Cerebellar cortex (tissue), 1 donor: ENCODE measurements around the gene MMP1.
"Not testable (repeated sequence)": the region's sequence is repeated elsewhere in the genome, so short reads cannot be mapped to it uniquely, and the experiment has no call there.

Experiments
- DNase-seq: peaks from one replicate; pipeline ENCODE4 v3.0.0-alpha.2; 2015; ENCODE audit warnings: low spot score

The MMP1 gene

DNA sequence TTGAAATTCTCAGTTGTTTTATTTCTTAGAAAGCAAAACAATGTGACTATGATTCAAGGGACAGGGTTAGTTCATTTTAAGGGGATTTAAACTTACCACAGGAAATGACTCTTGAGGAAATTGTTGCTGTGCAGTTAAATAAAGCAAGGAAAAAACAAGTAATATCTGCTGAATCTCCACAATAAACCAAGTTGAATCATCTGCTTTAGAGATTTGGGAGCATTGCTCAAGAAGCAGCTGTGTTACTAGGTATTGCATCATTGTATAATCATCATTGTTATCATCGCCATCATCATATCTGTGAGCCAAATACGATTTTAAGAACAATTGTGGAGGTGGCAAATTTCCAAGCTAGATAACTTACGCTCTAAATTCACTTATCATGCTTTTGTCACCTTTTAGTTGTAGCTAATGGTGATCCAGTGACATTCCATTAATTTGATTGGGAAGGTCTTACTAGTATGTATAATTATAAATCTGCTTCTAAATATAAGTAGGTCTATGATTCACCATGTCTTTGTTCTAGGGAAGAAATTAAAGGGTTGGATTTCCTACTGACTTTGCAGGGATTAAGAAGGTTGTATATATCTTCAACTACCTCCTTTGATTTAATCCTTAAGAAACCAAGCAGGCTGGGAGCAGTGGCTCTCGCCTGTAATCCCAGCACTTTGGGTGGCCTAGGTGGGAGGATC is 37.5 kb downstream of the MMP1 start:
- peak; percentile 3 for DNase-seq

DNA sequence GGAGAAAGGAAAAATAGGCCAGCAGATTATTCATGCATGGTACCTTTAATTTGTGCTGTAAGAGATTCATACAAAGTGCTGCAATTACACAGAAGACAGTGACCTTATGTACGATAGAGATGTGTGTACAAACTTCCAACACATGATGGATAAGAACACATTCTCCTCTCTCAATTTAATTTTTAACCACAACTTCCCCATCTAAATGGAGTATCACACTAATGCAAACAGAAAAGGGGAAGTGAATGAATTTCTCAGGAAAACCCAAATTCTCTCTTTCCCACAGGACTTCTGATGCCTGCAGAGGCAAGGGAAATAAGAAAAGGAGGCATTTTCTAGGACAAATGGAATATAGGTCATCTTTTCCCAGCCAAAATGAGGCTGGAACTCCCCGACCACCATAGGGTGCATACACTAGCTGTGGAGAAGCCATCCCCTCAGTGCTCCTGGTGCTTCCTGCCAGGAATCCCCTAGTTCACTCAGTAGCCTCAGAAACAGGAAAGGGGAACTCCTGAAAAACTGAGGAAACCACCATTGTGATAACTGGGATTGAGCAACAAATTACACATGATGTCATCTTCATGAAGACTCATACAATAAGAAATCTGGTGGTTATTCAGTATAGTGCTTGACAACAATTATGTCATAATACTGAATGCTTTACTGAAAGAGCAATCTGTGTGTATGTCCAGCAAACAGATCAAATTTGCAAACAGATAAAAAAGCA is 40.0 kb downstream of the MMP1 start:
- no peak for DNase-seq

DNA sequence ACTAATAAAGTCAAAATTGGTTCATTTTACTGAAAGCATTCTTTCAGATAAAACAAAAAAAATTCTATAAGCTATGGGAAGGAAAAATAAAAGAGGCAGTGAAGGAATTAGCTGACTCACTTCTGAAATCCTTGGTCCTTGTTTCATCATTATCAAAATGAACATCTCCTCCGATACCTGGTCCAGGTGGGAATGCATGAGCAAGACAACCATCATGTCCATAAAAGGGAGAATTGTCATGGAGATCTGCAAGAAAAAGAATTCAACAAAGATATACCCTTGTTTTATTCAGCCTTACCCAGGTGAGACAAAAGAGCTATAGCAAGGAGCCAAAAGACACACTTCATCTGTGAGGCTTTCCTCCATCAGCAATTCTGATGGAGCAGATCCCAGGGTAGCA is 44.7 kb downstream of the MMP1 start:
- no peak for DNase-seq

DNA sequence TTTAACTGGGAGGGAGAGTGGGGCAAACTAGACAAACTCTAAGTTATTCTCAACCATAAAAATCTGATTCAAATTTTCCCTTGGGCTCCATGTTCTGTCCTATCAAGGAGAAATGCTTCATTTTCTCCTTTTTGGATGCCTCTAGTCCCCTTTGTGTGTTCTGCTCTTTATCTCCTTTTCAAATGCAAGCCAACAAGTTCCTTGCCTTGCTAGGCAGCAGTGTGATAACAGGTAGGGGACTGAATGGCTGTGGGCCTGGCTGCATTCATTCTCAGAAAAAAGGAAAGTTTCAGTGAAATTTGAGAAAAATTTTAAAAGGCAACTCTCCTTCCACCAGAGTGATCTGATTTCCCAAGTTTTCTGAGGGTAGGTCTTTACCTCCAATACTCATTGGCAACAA is 46.3 kb downstream of the MMP1 start:
- no peak for DNase-seq

DNA sequence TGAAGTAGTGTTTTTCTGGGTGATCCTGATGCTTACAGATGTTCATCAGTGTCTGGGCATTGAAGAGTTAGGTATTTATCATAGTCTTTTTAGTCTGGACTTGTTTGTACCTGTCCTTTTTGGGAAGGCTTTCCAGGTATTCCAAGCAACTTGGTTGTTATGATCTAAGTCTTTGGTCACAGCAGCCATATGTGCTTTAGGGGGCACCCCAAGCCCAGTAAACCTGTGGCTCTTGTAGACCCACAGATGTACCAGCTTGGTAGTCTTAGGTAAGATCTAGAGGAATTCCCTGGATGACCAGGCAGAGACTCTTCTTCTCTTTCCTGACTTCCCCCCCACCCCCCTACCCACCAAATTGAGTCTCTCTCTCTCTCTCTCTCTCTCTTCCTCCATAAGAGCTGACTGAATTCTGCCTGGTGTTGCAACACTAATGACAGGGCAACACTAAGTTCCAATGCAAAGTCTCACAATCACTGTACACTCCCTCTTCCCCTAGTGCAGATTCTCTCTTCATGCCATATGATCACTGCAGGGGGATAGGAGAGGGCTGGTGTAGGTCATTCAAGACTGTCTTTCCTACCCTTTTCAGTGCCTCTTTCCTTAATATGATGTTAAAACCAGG is 48.7 kb downstream of the MMP1 start:
- DNase-seq = no peak

DNA sequence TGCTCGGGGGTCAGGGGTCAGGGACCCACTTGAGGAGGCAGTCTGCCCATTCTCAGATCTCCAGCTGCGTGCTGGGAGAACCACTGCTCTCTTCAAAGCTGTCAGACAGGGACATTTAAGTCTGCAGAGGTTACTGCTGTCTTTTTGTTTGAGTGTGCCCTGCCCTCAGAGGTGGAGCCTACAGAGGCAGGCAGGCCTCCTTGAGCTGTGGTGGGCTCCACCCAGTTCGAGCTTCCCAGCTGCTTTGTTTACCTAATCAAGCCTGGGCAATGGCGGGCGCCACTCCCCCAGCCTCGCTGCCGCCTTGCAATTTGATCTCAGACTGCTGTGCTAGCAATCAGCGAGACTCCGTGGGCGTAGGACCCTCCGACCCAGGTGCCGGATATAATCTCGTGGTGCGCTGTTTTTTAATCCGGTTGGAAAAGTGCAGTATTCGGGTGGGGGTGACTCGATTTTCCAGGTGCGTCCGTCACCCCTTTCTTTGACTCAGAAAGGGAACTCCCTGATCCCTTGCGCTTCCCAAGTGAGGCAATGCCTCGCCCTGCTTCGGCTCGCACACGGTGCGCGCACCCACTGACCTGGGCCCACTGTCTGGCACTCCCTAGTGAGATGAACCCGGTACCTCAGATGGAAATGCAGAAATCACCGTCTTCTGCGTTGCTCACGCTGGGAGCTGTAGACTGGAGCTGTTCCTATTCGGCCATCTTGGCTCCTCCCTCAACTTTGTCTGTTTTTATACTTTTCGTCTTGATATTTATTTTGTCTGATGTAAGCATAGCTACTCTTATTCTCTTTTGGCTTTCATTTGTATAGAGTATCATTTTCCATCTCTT is 51.0 kb downstream of the MMP1 start:
- not testable (repeated sequence) for DNase-seq
